ENCODE results near the gene CSNK1G1. TPM values are rescaled to one million over a fixed set of nuclear protein-coding genes. Genes with fewer than 3 reads are reported as not detected.
A peak's percentile ranks its signal among the peaks of the same experiment; 100 is the strongest.

The CSNK1G1 gene
- total RNA-seq, 5 donors from 2014 or later (not counting 1 experiment from before 2014, with no cell fraction given) = 22.3 to 25.6 (median 23.6) TPM

DNA sequence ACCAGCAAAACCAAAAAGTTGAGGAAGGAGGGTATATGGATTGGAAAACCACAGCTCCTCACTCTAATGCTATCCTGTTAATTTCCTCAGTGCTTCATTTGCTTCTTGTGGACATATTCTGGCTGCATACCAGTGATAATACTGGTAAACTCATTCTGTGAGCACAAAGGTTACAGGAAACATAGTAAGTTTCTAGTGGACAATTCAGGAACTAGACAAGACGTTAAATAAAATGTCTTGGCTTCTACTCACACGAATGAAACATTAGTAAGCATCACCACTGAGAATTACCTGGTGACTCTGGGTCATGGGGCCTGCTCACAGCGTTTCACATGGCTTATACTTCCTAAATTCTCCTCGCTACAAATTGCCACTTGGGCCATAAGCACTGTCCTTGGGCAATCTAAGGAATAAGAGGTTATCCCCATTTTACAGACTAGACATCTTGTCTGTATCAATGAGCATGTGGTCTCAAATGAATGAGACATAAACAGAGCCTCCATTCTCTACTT lies 173.1 kb downstream of the CSNK1G1 start:
- H3K4me3 Mint-ChIP-seq = no peak overlapping the region
- ChIA-PET CTCF (no interaction called here), POLR2A (no interaction called here)
- no peaks in the 10 kb centered on the region for H3K4me1 ChIP-seq (ENCODE audit: control insufficient read depth in 1 of 2, extremely low read depth in 1 of 2, insufficient read depth in 2 of 2, low read length in 2 of 2)
- H3K9me3 Mint-ChIP-seq = no peaks in the 10 kb centered on the region
- 96% methylated on average over 4 of the region's 4 CpGs for WGBS (ENCODE audit: insufficient coverage)
- H3K4me1 Mint-ChIP-seq = peaks cover 0 to 7% (median 0%) of the 10 kb centered on the region in 3 donors
- peaks cover 35% of the 10 kb centered on the region for H3K36me3 Mint-ChIP-seq
- H3K9me3 ChIP-seq = no peaks in the 10 kb centered on the region
- H3K27ac ChIP-seq (ENCODE audit: low read length) = no peak overlapping the region
- H3K27ac Mint-ChIP-seq = no peak overlapping the region
- no peaks in the 10 kb centered on the region for H3K27me3 Mint-ChIP-seq
- ATAC-seq (replicated peaks in 1 of 4) = no peak
- no peak overlapping the region for H3K4me3 ChIP-seq (ENCODE audit: control insufficient read depth in 1 of 2, extremely low read depth in 1 of 2, low read length in 1 of 2)
- DNase-seq = no peak
- H3K27me3 ChIP-seq (replicated peaks in 1 of 2; ENCODE audit: control insufficient read depth in 2 of 2, extremely low read depth in 1 of 2, insufficient read depth in 2 of 2, low read length in 1 of 2) = no peaks in the 10 kb centered on the region
- H3K36me3 ChIP-seq (ENCODE audit: control insufficient read depth in 2 of 2, extremely low read depth in 1 of 2, insufficient read depth in 1 of 2, low read length in 1 of 2) = peaks cover 8 to 47% of the 10 kb centered on the region in 2 donors

DNA sequence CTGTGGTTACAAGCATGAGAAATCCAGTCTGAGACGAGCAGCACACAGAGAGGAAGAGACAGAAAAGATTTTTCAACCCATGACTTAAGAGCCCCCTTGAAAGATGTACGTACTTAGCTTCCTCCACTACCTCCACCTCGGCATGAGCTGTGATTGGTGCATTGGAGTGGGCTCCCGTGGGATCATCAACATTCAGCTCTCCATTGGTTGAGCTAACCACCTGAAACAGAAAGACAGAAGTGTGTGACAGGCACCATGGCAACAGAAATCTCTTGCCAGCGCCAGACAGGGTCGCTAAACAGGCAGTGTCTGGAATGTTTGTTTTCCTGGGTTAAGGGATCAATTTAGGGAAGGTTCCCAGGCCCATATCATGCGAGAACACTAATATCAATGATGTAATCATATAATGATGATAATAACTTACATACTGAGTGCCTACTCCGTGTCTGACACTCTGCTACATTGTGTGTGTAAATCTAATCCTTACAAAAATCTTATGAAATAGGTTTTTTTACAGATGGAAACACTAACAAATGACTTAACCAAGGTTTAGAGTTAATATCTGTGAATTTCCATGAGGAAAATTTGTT lies 175.6 kb downstream of the CSNK1G1 start:
- H3K36me3 ChIP-seq (ENCODE audit: control insufficient read depth in 2 of 2, extremely low read depth in 1 of 2, insufficient read depth in 1 of 2, low read length in 1 of 2) = peaks cover 2 to 54% of the 10 kb centered on the region in 2 donors
- Mint-ChIP-seq H3K36me3 (peaks cover 44% of the 10 kb centered on the region), H3K9me3 (no peaks in the 10 kb centered on the region), H3K27ac (no peak overlapping the region), H3K4me1 (peaks cover 0 to 3% (median 0%) of the 10 kb centered on the region in 3 donors), H3K4me3 (no peak overlapping the region), H3K27me3 (no peaks in the 10 kb centered on the region)
- no peaks in the 10 kb centered on the region for H3K27me3 ChIP-seq (replicated peaks in 1 of 2; ENCODE audit: control insufficient read depth in 2 of 2, extremely low read depth in 1 of 2, insufficient read depth in 2 of 2, low read length in 1 of 2)
- POLR2A ChIA-PET = interaction anchor here (0.5 to 0.6 kb wide), 2 partner anchors 17 to 477 kb away, joined by 3 to 8 read pairs; no protein-coding TSS in a partner anchor
- H3K9me3 ChIP-seq = no peaks in the 10 kb centered on the region
- CTCF ChIA-PET = interaction anchor here in 1 of 2 donors (0.7 kb wide), 1 partner anchor 66 kb away, joined by 3 read pairs; no protein-coding TSS in a partner anchor
- H3K27ac ChIP-seq (ENCODE audit: low read length) = no peak overlapping the region
- H3K4me3 ChIP-seq (ENCODE audit: control insufficient read depth in 1 of 2, extremely low read depth in 1 of 2, low read length in 1 of 2) = no peak overlapping the region
- WGBS (ENCODE audit: insufficient coverage) = no CpG with 5 or more reads among the region's 8 CpGs
- H3K4me1 ChIP-seq (ENCODE audit: control insufficient read depth in 1 of 2, extremely low read depth in 1 of 2, insufficient read depth in 2 of 2, low read length in 2 of 2) = no peaks in the 10 kb centered on the region
- DNase-seq (no peak), ATAC-seq (replicated peaks in 1 of 4) (no peak)

DNA sequence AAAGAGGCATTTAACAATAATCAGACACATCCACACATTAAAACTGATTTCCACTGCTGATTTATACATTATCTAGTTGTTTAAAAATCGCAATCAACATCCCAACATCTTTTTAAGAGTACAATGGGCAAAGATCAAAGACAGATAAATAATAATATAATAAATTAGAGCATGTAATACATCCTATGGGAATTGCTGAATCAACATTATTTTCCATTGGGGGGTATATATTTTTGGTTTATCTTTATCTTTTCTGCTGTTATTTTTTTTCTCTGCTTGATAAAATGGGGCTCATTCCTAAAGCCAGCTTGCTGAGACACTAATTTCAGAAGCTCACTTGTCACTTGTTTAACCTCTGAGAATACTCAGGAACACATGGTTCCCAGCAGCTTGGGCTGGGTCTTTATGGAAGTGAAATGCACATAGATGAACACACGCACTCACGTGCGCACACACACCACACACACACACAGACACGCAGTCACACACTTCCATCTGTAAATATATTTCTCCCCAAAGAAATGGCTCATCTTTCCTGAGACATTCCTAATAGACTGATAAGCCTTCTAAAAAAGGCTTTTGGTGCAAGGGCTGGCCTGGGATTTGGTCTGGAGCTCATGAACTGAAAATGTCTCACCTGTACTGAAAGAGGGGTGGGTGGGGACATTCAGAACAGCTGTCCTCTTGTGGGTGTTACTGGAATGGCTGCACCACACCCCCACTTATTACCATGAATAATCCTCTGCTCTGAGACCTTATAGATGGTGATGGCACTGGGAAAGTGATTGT lies 189.7 kb downstream of the CSNK1G1 start:
- Mint-ChIP-seq H3K4me1 (peaks cover 21 to 35% (median 26%) of the 10 kb centered on the region in 3 donors), H3K4me3 (no peak overlapping the region), H3K27me3 (no peaks in the 10 kb centered on the region), H3K36me3 (peaks cover 15% of the 10 kb centered on the region), H3K27ac (peak overlapping the region; percentile 11 to 70), H3K9me3 (no peaks in the 10 kb centered on the region)
- no peak overlapping the region for H3K27ac ChIP-seq (ENCODE audit: low read length)
- H3K4me1 ChIP-seq (ENCODE audit: control insufficient read depth in 1 of 2, extremely low read depth in 1 of 2, insufficient read depth in 2 of 2, low read length in 2 of 2) = peaks cover 13 to 25% of the 10 kb centered on the region in 2 experiments
- no peaks in the 10 kb centered on the region for H3K9me3 ChIP-seq
- no peaks in the 10 kb centered on the region for H3K27me3 ChIP-seq (replicated peaks in 1 of 2; ENCODE audit: control insufficient read depth in 2 of 2, extremely low read depth in 1 of 2, insufficient read depth in 2 of 2, low read length in 1 of 2)
- DNase-seq (no peak), ATAC-seq (replicated peaks in 1 of 4) (no peak)
- ChIA-PET POLR2A (no interaction called here), CTCF (no interaction called here)
- H3K36me3 ChIP-seq (ENCODE audit: control insufficient read depth in 2 of 2, extremely low read depth in 1 of 2, insufficient read depth in 1 of 2, low read length in 1 of 2) = peaks cover 0 to 9% of the 10 kb centered on the region in 2 donors
- no CpG with 5 or more reads among the region's 5 CpGs for WGBS (ENCODE audit: insufficient coverage)
- no peak overlapping the region for H3K4me3 ChIP-seq (ENCODE audit: control insufficient read depth in 1 of 2, extremely low read depth in 1 of 2, low read length in 1 of 2)

DNA sequence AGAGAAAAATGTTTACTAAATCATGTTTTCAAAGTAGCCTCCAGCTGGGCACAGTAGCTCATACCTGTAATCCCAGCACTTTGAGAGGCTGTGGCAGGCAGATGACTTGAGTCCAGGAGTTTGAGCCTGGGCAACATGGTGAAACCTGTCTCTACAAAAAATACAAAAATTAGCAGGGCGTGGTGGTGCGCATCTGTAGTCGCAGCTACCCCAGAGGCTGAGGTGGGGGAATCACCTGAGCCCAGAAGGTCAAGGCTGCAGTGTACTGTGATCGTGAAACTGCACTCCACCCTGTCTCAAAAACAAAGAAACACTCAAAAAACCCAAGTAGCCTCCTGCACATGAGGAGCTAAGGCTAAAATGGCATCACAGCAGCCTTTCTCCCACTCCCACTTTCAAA lies 191.5 kb downstream of the CSNK1G1 start:
- ChIA-PET CTCF (no interaction called here), POLR2A (interaction anchor here in 1 of 2 donors (0.7 kb wide), 1 partner anchor 655 kb away, joined by 4 read pairs; no protein-coding TSS in a partner anchor)
- DNase-seq (no peak), ATAC-seq (replicated peaks in 1 of 4) (no peak)
- peak overlapping the region; percentile 11 to 83 (median 59) for H3K4me3 Mint-ChIP-seq
- peak overlapping the region; percentile 92 to 95 for H3K27ac Mint-ChIP-seq
- H3K4me1 Mint-ChIP-seq = peaks cover 29 to 45% (median 36%) of the 10 kb centered on the region in 3 donors
- no peak overlapping the region for H3K27ac ChIP-seq (ENCODE audit: low read length)
- H3K4me1 ChIP-seq (ENCODE audit: control insufficient read depth in 1 of 2, extremely low read depth in 1 of 2, insufficient read depth in 2 of 2, low read length in 2 of 2) = peaks cover 13 to 44% of the 10 kb centered on the region in 2 experiments
- no peaks in the 10 kb centered on the region for H3K9me3 Mint-ChIP-seq
- 77% methylated on average over 3 of the region's 4 CpGs for WGBS (ENCODE audit: insufficient coverage)
- H3K36me3 Mint-ChIP-seq = peaks cover 15% of the 10 kb centered on the region
- H3K9me3 ChIP-seq = no peaks in the 10 kb centered on the region
- no peaks in the 10 kb centered on the region for H3K27me3 ChIP-seq (replicated peaks in 1 of 2; ENCODE audit: control insufficient read depth in 2 of 2, extremely low read depth in 1 of 2, insufficient read depth in 2 of 2, low read length in 1 of 2)
- no peaks in the 10 kb centered on the region for H3K27me3 Mint-ChIP-seq
- no peak overlapping the region for H3K4me3 ChIP-seq (ENCODE audit: control insufficient read depth in 1 of 2, extremely low read depth in 1 of 2, low read length in 1 of 2)
- H3K36me3 ChIP-seq (ENCODE audit: control insufficient read depth in 2 of 2, extremely low read depth in 1 of 2, insufficient read depth in 1 of 2, low read length in 1 of 2) = peaks cover 8 to 18% of the 10 kb centered on the region in 2 donors

DNA sequence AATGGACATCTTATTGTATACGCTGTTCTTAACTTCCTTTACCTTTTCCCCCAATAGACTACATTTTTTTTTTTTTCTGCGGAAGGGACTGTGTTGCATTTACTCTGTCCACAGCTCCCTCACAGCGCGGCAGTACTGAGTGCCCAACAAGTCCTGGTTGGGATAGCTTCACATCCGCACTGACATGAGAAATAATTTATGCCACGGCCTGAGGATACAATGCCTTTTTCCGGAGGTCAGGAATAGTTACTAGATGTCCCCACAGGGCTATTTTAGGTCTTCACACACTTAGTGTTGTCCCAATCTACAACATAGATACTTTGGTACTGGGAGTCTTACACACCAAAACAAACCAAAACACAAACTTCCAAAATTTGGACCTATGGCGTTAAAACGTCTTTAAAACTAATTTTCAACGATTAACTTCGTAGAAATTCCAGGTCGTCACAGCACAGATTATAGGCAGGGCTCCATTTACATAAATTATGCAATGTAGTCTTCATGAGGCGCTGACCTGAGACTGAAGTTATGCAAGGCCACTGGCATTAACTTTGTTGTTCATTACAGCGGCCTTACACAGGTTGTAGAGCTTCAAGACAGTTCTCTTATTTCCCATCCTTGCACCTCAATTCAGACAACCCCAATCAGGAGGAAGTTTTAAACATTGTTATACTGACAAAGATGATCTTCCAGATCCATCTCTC lies 192.2 kb downstream of the CSNK1G1 start:
- H3K27me3 Mint-ChIP-seq = no peaks in the 10 kb centered on the region
- ATAC-seq (replicated peaks in 1 of 4) (peak in 1 of 4 experiments; percentile 1), DNase-seq (peak in 1 of 35 experiments; percentile 18)
- H3K4me1 Mint-ChIP-seq = peaks cover 35 to 50% (median 40%) of the 10 kb centered on the region in 3 donors
- peak overlapping the region; percentile 58 to 77 for H3K4me3 ChIP-seq (ENCODE audit: control insufficient read depth in 1 of 2, extremely low read depth in 1 of 2, low read length in 1 of 2)
- H3K27ac Mint-ChIP-seq = peak overlapping the region; percentile 92 to 95
- H3K27ac ChIP-seq (ENCODE audit: low read length) = peak overlapping the region; percentile 84
- H3K4me3 Mint-ChIP-seq = peak overlapping the region; percentile 83 to 86 (median 83)
- H3K4me1 ChIP-seq (ENCODE audit: control insufficient read depth in 1 of 2, extremely low read depth in 1 of 2, insufficient read depth in 2 of 2, low read length in 2 of 2) = peaks cover 13 to 50% of the 10 kb centered on the region in 2 experiments
- H3K27me3 ChIP-seq (replicated peaks in 1 of 2; ENCODE audit: control insufficient read depth in 2 of 2, extremely low read depth in 1 of 2, insufficient read depth in 2 of 2, low read length in 1 of 2) = no peaks in the 10 kb centered on the region
- H3K36me3 Mint-ChIP-seq = peaks cover 18% of the 10 kb centered on the region
- no peaks in the 10 kb centered on the region for H3K9me3 Mint-ChIP-seq
- no peaks in the 10 kb centered on the region for H3K9me3 ChIP-seq
- CTCF ChIA-PET = interaction anchor here (0.5 to 1.2 kb wide), 4 partner anchors 10 to 602 kb away, joined by 3 to 5 read pairs (median 4); partner anchors contain the start of gene CIAO2A (in 1 of the 2)
- H3K36me3 ChIP-seq (ENCODE audit: control insufficient read depth in 2 of 2, extremely low read depth in 1 of 2, insufficient read depth in 1 of 2, low read length in 1 of 2) = peaks cover 8 to 24% of the 10 kb centered on the region in 2 donors
- POLR2A ChIA-PET = interaction anchor here in 1 of 2 donors (0.7 kb wide), 1 partner anchor 655 kb away, joined by 4 read pairs; no protein-coding TSS in a partner anchor
- WGBS (ENCODE audit: insufficient coverage) = 76% methylated on average over 7 of the region's 14 CpGs
